ENCODE measurements around the gene PRKRA.

DNA sequence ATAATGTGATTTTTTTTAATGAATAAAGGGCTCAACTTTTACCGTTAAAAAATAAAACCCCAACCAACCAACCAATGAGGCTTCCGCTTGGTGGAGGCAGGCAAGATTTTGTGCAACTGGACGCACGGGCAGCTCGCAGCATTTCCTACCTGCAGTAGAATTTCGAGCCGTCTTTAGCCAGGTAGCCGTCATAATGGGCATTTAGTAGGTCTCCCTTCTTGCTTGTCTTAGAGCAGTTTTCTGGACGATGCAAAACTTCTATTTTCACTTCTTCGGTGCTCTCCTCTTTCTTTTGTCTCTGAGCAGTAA lies 27.1 kb upstream of the PRKRA start:
- TF ChIP-seq, protein P1, sequence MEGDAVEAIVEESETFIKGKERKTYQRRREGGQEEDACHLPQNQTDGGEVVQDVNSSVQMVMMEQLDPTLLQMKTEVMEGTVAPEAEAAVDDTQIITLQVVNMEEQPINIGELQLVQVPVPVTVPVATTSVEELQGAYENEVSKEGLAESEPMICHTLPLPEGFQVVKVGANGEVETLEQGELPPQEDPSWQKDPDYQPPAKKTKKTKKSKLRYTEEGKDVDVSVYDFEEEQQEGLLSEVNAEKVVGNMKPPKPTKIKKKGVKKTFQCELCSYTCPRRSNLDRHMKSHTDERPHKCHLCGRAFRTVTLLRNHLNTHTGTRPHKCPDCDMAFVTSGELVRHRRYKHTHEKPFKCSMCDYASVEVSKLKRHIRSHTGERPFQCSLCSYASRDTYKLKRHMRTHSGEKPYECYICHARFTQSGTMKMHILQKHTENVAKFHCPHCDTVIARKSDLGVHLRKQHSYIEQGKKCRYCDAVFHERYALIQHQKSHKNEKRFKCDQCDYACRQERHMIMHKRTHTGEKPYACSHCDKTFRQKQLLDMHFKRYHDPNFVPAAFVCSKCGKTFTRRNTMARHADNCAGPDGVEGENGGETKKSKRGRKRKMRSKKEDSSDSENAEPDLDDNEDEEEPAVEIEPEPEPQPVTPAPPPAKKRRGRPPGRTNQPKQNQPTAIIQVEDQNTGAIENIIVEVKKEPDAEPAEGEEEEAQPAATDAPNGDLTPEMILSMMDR (IDR thresholded peaks at IDR 0.05; ENCODE audit: control extremely low read depth in 1 of 3, insufficient read depth in 1 of 3, low read depth in 1 of 3, low read length in 3 of 3) = no peak
- TF ChIP-seq POLR2AphosphoS5 (IDR thresholded peaks at IDR 0.05; ENCODE audit: low read depth, low read length) = no peak
- TF ChIP-seq POLR2A (IDR thresholded peaks at IDR 0.05; ENCODE audit: control extremely low read depth in 1 of 2, low read depth in 2 of 2, low read length in 2 of 2) = no peak
- no peak for TF ChIP-seq TCF12 (IDR thresholded peaks at IDR 0.05; ENCODE audit: low read depth, low read length)
- no peak for TF ChIP-seq MAX (IDR thresholded peaks at IDR 0.05)
- no peak for TF ChIP-seq JUN (IDR thresholded peaks at IDR 0.05; ENCODE audit: low read depth, low read length)
- TF ChIP-seq ASH2L (IDR thresholded peaks at IDR 0.05; ENCODE audit: low read length) = no peak
- no peak for TF ChIP-seq CREB1 (IDR thresholded peaks at IDR 0.05)
- no peak for TF ChIP-seq MAFK (IDR thresholded peaks at IDR 0.05; ENCODE audit: low read depth, low read length)
- no peak for TF ChIP-seq CHD2 (IDR thresholded peaks at IDR 0.05; ENCODE audit: low read length)
- TF ChIP-seq YY1 (IDR thresholded peaks at IDR 0.05; ENCODE audit: low read depth, low read length) = no peak

Measured in H1 (cell line).